ENCODE results near the gene CEP131.
"Not testable (repeated sequence)": the region's sequence is repeated elsewhere in the genome, so short reads cannot be mapped to it uniquely, and the experiment has no call there.

CEP131 gene

DNA sequence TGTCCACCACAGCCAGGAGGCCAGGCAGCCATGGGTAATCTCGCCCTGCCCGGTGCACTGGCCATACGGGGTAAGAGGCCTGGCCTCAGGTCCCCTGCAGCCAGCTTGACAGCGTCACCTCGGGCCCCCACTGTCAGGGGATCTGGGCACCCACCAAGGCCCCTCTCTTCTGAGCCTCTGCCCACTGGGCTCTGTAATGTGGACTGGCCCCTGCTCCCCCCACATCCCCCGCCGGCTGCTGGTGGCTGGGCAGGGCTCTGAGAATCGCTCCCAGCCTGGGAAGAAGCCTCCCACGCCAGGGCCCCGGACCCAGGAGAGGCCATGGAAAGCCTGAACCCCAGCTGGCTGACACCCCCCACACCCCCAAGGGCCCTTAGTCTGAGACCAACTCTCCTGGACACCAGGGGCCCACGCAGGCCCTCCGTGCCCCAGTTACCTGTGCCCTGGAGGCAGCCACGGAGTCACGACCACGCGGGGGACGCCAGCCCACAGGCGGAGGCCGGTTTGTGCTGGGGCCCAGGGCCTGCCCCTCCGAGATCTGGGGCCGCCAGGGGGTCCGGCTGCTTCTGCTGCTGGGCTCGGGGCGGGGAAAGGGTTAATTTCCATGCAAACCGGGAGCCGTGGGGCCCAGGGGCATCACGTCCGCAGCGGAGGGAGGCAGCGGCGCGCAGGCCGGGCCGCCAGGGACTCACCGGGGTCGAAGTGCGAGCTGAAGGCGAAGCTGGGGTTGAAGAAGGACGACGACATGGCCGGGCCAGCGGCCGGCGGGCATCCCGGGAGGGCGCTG, 57.3 kb downstream of the CEP131 start, which contains the start of gene PVALEF:
Gene PVALEF (plus strand): TSS at position 262 of the 787 bp plus-strand sequence. CDS start 15,720 bp downstream, outside the sequence.
- no peak for DNase-seq (ENCODE audit: low spot score)

- no peak for DNase-seq (ENCODE audit: low spot score)
These were observed 58.2 kb downstream of the CEP131 start for GRCh38 chr17:81164371-81165245.

- no peak for DNase-seq (ENCODE audit: low spot score)
These were observed 58.9 kb downstream of the CEP131 start for GRCh38 chr17:81163703-81164370.

DNA sequence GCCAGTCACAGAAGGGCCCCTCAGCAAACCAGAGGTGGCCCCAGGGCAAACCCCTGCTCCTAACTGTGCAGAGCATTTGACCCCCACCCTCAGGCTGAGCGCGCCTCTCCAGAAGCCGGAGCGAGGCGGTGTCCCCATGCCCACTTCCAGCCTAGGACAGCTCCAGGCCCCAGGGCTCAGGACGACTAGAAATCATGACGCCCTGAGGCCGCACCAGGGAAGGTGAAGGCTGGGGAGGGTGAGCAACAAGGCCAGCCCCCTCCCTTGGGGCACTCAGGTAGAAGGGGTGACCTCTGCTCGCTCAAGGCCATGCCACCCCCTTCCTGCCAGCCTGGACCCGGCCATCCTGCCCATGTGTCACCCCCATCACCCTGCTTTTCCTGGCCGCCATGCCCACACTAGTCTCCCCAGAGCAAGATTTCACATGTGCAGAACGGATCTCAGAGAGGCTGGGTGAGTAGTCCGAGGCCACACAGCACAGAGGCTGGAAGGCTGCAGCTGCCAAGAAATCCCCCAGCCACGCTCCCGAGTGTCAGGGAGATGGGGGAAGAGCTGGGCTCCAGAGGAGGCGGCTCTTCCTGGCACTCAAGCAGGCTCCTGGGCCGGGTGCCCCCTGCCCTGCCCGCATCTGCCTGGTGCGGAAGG, 59.6 kb downstream of the CEP131 start:
- DNase-seq (ENCODE audit: low spot score) = no peak

DNA sequence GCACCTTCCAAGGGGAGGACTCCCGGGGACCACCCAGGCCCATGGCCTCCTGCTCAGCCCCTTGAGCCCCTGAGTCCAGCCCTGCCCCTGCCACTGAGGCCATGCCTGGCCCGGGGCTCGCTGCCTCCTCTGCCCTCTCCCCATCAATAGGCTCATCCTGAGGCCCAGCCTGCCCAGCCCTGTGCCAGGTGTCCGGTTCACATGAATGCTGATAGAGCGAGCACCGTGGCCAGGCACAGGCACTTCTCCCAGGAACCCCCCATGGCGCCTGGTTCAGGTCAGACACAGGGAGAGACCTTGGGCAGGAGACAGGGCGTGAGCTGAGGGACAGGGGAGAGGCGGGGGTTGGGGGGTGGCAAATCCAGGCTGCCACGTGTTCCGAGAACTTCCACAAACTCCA, 60.3 kb downstream of the CEP131 start:
- DNase-seq (ENCODE audit: low spot score) = no peak

- no peak for DNase-seq (ENCODE audit: low spot score)
These were observed 60.8 kb downstream of the CEP131 start for GRCh38 chr17:81161972-81162371.

DNA sequence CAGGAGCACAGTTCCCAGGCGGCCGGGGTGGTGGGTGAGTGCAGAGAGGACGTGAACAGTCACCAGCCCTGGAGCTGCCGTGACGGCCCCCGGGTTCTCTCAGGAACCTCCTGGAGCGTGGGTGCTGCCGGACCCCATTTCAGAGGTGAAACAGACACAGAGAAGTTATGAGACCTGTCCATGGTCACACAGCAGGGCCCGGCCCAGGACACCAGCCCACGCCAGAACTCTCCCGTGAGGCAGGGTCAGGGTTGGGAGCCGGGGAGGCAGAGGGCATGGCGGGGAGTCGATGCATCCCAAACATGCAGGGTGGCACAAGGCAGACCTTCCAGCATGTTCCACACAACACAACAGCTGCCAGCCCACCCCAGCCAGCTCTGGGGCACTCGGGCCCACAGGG, 61.2 kb downstream of the CEP131 start:
- no peak for DNase-seq (ENCODE audit: low spot score)

GRCh38 chr17:81160747-81161453, 61.9 kb downstream of the CEP131 start:
- no peak for DNase-seq (ENCODE audit: low spot score)

DNA sequence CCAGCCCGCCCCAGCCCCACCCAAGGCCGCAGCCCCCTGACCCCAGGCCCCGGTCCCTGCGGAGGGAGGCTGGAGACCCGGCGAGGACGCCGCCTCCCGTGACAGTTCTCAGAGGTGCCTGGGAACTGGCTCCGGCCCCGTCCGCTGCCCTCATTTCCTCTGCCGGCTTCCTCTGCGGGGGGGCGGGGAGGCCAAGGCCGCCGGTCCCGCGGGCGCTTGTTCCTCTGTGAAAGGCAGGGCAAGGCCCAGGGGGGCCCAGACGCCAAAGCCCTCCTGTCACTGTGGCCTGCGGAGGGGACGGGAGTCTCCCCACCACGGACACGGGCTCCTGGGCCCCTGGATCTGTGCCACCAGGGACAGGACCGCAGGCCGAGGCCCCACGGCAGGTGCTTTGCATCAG, 62.5 kb downstream of the CEP131 start:
- DNase-seq (ENCODE audit: low spot score) = no peak

- DNase-seq (ENCODE audit: low spot score) = no peak
These were observed 63.0 kb downstream of the CEP131 start for GRCh38 chr17:81159611-81160265.

GRCh38 chr17:81158688-81159590, 63.8 kb downstream of the CEP131 start:
- DNase-seq (ENCODE audit: low spot score) = no peak

DNA sequence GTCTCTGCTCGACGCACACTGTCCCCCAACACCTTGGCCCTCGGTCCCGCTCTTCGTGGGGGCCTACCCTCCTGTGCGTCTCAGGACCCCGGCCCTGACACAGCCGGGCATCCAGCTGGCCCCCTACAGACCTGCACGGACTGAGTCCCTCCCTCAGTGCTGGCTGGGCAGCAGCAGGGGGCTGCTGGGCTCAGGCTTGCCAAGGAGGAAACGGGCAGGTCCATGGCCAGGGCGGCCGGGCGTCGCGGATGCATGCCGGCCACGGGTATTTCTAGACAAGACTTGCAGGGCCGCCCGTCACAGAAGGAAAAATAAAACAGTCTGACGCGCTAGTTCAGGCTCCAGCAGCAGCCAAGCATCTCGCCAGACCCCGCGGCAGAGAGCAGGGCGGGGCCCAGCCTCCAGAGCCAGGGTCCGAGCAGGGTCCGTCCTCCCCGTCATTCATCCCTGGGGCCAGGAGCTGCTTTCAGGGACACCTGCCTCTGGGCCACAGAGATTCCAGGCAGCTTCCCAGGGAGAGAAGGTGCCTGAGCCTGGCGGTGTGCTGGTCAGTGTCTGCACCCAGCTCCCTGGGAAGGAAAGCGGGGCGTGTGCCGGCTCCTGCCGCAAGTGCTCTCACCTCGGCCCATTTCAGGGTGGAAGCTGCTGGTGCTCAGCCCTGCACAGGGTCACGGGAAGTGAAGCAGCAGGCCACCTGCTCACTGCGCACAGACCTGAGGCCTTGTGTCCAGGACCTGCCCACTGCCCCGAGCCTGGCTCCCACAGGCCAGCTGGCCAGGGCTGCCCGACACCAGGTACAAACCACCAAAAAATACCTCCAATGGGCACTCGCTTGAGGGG, 64.7 kb downstream of the CEP131 start:
- DNase-seq (ENCODE audit: low spot score) = no peak

DNA sequence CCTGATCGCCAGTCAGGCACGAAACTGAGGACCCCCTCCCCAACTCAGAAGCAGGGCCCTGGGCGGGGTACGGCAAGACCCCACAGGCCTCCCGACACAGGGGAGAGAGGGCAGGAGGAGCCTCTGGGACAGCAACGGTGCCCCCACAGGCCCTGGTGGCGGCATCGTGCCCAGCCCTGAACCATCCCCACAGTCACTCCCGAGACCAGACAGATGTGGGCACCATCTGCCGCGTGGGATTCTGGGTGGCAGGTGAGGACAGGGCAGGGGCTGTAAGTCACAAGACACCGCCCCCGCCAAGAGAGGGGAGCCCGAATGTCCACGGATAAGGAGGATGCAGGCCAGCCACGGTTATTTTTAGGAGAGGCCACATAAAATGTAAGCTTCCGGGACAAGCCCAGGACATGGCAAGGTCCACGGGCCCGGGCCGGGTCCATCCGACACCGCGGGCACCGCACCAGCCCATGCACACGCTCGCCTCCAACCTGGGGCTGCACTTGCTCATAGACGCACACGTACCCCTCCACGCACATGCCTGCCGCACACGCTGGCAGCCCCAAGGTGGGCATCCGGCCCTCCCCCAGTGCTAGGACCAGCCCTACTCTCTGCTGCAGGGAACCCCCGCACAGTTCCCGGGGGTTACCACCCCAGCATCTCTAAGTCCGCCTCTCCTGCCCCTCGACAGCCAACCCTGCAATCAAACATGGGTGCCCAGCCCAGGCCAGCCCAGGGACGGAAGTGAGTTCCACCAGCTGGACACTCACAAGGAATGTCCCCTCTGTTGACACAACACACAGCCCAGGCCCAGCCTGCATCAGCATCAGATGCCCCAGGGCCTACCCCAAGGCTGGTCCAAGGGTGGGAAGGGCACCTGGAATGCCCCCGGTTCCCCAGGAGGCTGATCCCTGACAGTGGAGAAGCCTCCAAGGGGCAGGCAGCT, 65.6 kb downstream of the CEP131 start:
- no peak for DNase-seq (ENCODE audit: low spot score)

DNA sequence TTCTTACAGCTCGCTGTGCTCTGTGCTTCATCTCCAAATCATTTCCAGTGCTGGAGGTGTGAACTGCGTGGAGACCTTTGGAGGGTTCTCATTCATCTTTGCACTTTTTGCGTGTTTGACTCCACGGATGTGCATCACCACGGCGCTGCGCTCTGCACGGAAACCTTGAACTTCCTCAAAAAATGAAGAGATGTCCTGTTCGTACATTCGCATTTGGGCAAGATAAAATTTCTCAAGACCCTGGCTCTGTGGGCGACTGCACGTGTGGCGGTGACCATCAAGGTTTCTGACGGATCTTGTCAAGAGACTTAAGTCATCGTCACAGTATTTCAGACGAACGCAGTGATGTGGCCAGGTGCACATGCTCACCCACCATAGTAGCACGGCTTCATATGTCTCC, 67.8 kb downstream of the CEP131 start:
- DNase-seq (ENCODE audit: low spot score) = no peak

DNA sequence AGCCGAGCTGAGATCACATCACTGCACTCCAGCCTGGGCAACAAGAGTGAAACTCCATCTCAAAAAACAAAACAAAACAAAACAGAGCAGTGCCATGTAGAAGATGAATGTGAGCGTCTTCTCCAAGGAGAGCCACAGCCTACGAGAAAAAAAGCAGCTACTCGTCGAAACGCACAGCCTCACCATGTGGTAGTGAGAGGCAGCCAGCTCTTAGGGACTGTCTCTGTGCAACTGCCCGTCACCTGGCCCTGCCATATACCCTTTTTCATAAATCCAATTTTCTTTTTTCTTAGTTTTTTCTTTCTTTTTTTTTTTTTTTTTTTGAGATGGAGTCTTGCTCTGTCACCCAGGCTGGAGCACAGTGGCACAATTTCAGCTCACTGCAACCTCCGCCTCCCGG, 68.7 kb downstream of the CEP131 start:
- DNase-seq (ENCODE audit: low spot score) = not testable (repeated sequence)

GRCh38 chr17:81153340-81153803, 69.4 kb downstream of the CEP131 start:
- peak; percentile 17 for DNase-seq (ENCODE audit: low spot score)

- no peak for DNase-seq (ENCODE audit: low spot score)
These were observed 70.4 kb downstream of the CEP131 start for GRCh38 chr17:81152288-81152828.

Measured in CD4-positive, alpha-beta T cell treated with Interleukin-15 for 4 hours (primary cell).